ENCODE data around the gene TNNT2.

TNNT2 gene

DNA sequence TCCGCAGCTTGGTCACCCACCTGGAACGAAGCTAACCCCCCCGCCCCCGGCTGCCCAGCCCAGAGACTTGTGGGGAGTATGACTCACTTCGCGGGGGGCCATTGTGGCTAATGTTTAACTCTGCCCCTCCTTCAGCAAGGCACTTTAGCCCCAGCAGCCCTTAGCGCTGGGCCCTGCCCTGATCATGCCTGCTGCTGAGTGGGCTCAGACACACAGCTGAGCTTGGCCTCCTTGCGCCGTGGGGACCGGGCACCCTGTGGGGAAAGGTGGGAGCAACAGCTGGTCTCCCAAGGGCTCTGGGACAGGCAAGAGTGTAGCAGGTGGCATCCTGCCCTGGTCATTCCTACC is 28.0 kb upstream of the TNNT2 start:
- no peak overlapping the region for H3K9ac ChIP-seq
- H3K4me1 ChIP-seq: no peaks in the 10 kb centered on the region
- H3K36me3 ChIP-seq (ENCODE audit: control insufficient read depth, insufficient read depth, low read length): no peaks in the 10 kb centered on the region
- H3K4me2 ChIP-seq (ENCODE audit: low read length): no peak overlapping the region
- no peaks in the 10 kb centered on the region for H3K9me3 ChIP-seq (ENCODE audit: control insufficient read depth, low read length)
- TF ChIP-seq, protein P1, sequence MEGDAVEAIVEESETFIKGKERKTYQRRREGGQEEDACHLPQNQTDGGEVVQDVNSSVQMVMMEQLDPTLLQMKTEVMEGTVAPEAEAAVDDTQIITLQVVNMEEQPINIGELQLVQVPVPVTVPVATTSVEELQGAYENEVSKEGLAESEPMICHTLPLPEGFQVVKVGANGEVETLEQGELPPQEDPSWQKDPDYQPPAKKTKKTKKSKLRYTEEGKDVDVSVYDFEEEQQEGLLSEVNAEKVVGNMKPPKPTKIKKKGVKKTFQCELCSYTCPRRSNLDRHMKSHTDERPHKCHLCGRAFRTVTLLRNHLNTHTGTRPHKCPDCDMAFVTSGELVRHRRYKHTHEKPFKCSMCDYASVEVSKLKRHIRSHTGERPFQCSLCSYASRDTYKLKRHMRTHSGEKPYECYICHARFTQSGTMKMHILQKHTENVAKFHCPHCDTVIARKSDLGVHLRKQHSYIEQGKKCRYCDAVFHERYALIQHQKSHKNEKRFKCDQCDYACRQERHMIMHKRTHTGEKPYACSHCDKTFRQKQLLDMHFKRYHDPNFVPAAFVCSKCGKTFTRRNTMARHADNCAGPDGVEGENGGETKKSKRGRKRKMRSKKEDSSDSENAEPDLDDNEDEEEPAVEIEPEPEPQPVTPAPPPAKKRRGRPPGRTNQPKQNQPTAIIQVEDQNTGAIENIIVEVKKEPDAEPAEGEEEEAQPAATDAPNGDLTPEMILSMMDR (IDR thresholded peaks at IDR 0.05): no peak
- no peaks in the 10 kb centered on the region for H3K27me3 ChIP-seq (ENCODE audit: control insufficient read depth, insufficient read depth, low read length)
- H3K79me2 ChIP-seq: no peaks in the 10 kb centered on the region
- no peak overlapping the region for H3K27ac ChIP-seq
- no peak overlapping the region for H2AFZ ChIP-seq
- H3K4me3 ChIP-seq (ENCODE audit: low read depth, low read length): no peak overlapping the region

DNA sequence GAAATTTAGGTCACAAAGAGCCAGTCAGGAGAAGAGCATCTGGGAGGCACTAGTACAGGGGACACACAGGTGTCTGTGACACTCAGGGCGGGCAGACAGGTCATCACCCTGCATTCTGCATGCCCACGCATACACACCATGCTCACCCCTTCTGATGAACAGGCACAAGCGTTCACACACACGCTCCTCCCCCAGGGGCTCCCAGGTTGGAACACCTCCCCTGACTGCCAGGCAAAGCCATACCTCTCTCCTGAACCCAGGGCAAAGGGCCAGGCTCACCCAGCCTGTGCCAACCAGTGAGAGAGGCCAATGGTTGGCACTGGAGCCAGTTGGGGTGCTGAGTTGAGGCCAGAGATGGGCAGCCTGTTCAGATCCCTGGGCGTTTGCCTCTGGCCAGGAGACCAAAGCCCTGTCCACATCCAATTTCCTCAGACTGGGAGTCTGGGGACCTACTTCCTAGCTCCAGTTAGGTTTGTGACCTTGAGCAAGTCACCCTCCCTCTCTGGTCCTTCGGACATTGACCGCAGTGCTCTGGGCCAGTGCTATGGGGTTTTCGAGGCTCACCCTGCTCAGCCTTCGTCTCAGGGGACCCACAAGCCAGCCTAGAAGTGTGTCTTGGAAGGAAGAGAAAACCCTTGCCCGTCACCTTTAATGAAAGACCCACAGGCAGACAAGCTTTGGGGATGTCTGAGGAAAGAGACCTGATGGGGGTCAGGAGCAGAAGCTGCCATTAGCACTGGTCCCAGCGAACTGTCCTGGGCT is 27.4 kb upstream of the TNNT2 start:
- H3K9ac ChIP-seq: no peak overlapping the region
- H3K79me2 ChIP-seq: no peaks in the 10 kb centered on the region
- TF ChIP-seq, protein P1 (IDR thresholded peaks at IDR 0.05): no peak
- no peak overlapping the region for H3K27ac ChIP-seq
- H3K9me3 ChIP-seq (ENCODE audit: control insufficient read depth, low read length): no peaks in the 10 kb centered on the region
- no peak overlapping the region for H3K4me3 ChIP-seq (ENCODE audit: low read depth, low read length)
- H3K4me1 ChIP-seq: no peaks in the 10 kb centered on the region
- H3K36me3 ChIP-seq (ENCODE audit: control insufficient read depth, insufficient read depth, low read length): no peaks in the 10 kb centered on the region
- no peak overlapping the region for H3K4me2 ChIP-seq (ENCODE audit: low read length)
- H3K27me3 ChIP-seq (ENCODE audit: control insufficient read depth, insufficient read depth, low read length): no peaks in the 10 kb centered on the region
- no peak overlapping the region for H2AFZ ChIP-seq

DNA sequence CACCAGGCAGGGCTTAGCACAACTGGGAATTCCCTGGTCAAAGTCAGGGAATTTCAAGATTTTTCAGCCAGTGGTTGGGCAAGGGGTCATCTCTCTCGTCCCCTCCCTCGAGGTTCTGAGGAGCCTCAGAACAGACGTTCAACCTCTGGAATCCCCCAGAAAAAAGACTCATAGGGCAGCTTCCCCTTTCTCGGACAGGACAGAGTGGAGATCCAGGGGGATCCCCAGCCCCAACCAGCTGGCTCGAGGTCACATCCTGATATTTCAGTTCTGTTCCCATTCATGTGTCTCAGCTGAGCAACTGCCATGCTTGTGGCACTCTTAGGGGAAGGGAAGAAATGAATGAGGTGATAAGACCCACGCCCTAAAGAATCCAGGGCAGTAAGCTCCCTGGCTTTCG is 26.6 kb upstream of the TNNT2 start:
- Histone ChIP-seq H3K27ac (no peak overlapping the region), H3K79me2 (no peaks in the 10 kb centered on the region), H3K4me3 (ENCODE audit: low read depth, low read length) (no peak overlapping the region), H2AFZ (no peak overlapping the region), H3K9ac (no peak overlapping the region), H3K4me2 (ENCODE audit: low read length) (no peak overlapping the region), H3K4me1 (no peaks in the 10 kb centered on the region), H3K36me3 (ENCODE audit: control insufficient read depth, insufficient read depth, low read length) (no peaks in the 10 kb centered on the region), H3K27me3 (ENCODE audit: control insufficient read depth, insufficient read depth, low read length) (no peaks in the 10 kb centered on the region), H3K9me3 (ENCODE audit: control insufficient read depth, low read length) (no peaks in the 10 kb centered on the region)
- TF ChIP-seq, protein P1 (IDR thresholded peaks at IDR 0.05): no peak

DNA sequence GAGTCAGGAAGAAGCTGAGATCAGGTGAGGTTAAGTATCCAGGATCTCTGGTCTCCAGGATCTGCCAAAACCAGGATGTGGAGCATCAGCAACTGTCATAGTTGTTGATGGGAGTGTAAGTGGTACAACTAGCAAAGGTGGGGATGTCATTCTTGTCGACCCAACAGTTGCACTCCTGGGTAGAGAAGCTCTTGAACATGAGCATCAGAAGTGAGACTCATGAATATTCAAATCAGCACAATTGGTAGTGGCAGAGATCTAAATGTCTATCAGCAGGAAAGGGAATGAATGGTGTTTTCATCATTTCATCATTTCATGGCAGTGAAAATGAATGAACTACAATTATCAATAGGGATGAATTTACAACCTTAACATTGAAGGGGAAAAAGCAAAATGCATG is 25.9 kb upstream of the TNNT2 start:
- no peaks in the 10 kb centered on the region for H3K36me3 ChIP-seq (ENCODE audit: control insufficient read depth, insufficient read depth, low read length)
- no peak overlapping the region for H3K4me2 ChIP-seq (ENCODE audit: low read length)
- TF ChIP-seq, protein P1 (IDR thresholded peaks at IDR 0.05): no peak
- no peaks in the 10 kb centered on the region for H3K9me3 ChIP-seq (ENCODE audit: control insufficient read depth, low read length)
- no peaks in the 10 kb centered on the region for H3K4me1 ChIP-seq
- no peak overlapping the region for H2AFZ ChIP-seq
- H3K79me2 ChIP-seq: no peaks in the 10 kb centered on the region
- no peak overlapping the region for H3K27ac ChIP-seq
- no peak overlapping the region for H3K4me3 ChIP-seq (ENCODE audit: low read depth, low read length)
- H3K9ac ChIP-seq: no peak overlapping the region
- no peaks in the 10 kb centered on the region for H3K27me3 ChIP-seq (ENCODE audit: control insufficient read depth, insufficient read depth, low read length)

DNA sequence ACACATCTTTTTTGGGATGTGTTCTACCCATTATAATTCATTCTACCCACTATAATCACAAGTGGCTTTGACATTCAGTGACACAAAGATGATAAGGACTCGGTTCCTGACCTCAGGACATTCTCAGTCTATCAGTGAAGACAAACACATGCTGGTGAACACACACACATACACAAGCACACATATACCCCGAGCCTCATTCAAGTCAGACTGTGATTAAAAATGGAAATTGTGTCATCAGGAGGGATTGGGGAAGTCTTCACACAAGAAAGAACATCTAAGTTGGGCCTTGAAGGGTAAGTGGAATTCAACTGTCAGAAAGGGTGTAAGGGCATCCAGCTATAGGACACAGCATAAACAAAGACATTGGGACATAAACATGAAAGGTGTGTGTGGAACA is 24.2 kb upstream of the TNNT2 start:
- Histone ChIP-seq H3K9me3 (ENCODE audit: control insufficient read depth, low read length) (no peaks in the 10 kb centered on the region), H2AFZ (no peak overlapping the region), H3K36me3 (ENCODE audit: control insufficient read depth, insufficient read depth, low read length) (no peaks in the 10 kb centered on the region), H3K79me2 (no peaks in the 10 kb centered on the region), H3K9ac (no peak overlapping the region), H3K27ac (no peak overlapping the region), H3K4me2 (ENCODE audit: low read length) (no peak overlapping the region), H3K27me3 (ENCODE audit: control insufficient read depth, insufficient read depth, low read length) (no peaks in the 10 kb centered on the region), H3K4me3 (ENCODE audit: low read depth, low read length) (no peak overlapping the region), H3K4me1 (no peaks in the 10 kb centered on the region)
- TF ChIP-seq, protein P1 (IDR thresholded peaks at IDR 0.05): no peak

Measured in parathyroid adenoma (tissue), 2 donors.